HCT116 (cell line): ENCODE data around the gene EEA1. TPM values are rescaled to one million over a fixed set of nuclear protein-coding genes. Genes with fewer than 3 reads are reported as not detected.

Experiments
- ATAC-seq: fragments of 200-7000 bp; cut with Tn5 transposase; 2 replicates; pipeline ENCODE4 v1.9.1; 2020; ENCODE audit warnings: mild to moderate bottlenecking, moderate library complexity
- BruUV-seq: library from RNA; stranded (reverse); fragments of 400-500 nt; replicated peaks from 2 replicates; lab custom pipeline; 2021; lab: Mats Ljungman, UMichigan
- CTCF ChIA-PET: fragments of 300-600 bp; sonication (Branson Sonifier 250); formaldehyde crosslinking; loops from one replicate; lab custom pipeline; 2021; ENCODE audit warnings: antibody characterized with exemption; lab: Charles Lee
- POLR2A ChIA-PET: fragments of 300-600, 350-600 bp; sonication (Branson Sonifier 250); formaldehyde crosslinking; loops from one replicate; lab custom pipeline; 2021; ENCODE audit warnings: antibody characterized with exemption; lab: Charles Lee
- RAD21 ChIA-PET, 2 experiments: fragments of 300-600 bp; sonication (Branson Sonifier 250); formaldehyde crosslinking; loops; one replicate each; lab custom pipeline; 2023; ENCODE audit warnings: low total read pairs in 2 of 2; ENCODE audit not compliant: uncharacterized antibody in 2 of 2, unreplicated experiment in 2 of 2, low non-redundant PET in 1 of 2; lab: Charles Lee
- DNase-seq: peaks from one replicate; pipeline ENCODE4 v3.0.0-alpha.2; 2010; ENCODE audit warnings: low read depth, low spot score
- H2AFZ ChIP-seq: fragments of 200-600 bp; shearing (Covaris generic), sonication (generic); 2 replicates; pipeline ENCODE4 v1.6.1; 2017; ENCODE audit warnings: low read depth, mixed run types, mixed read lengths, antibody characterized with exemption, low read length; ENCODE audit not compliant: poor library complexity, severe bottlenecking
- H3K27ac ChIP-seq: 2 replicates; pipeline ENCODE4 v1.5.1; 2012; ENCODE audit warnings: low read depth, low read length
- H3K27me3 ChIP-seq: fragments of 200-600 bp; sonication (generic); 2 replicates; pipeline ENCODE4 v1.6.1; 2016; ENCODE audit warnings: mixed run types, low read length, mixed read lengths; ENCODE audit not compliant: insufficient read depth
- H3K36me3 ChIP-seq, 2 experiments: fragments of 200-500 bp in 1 of 2; fragments of 200-600 bp in 1 of 2; sonication (Bioruptor generic) in 1 of 2; sonication (generic) in 1 of 2; 2 replicates each; pipeline versions ENCODE4 v1.5.1 to v1.6.1; 2014 to 2016; ENCODE audit warnings: low read length in 2 of 2, inconsistent platforms in 1 of 2, mixed read lengths in 1 of 2, mixed run types in 1 of 2; ENCODE audit not compliant: insufficient read depth in 2 of 2, control insufficient read depth in 1 of 2
- H3K4me1 ChIP-seq, 2 experiments: fragments of 200-600 bp in 1 of 2; sonication (generic) in 1 of 2; 2 replicates each; pipeline versions ENCODE4 v1.5.1 to v1.6.1; 2012 to 2017; ENCODE audit warnings: low read length in 2 of 2, inconsistent platforms in 1 of 2, mild to moderate bottlenecking in 1 of 2, mixed read lengths in 1 of 2, mixed run types in 1 of 2, moderate library complexity in 1 of 2; ENCODE audit not compliant: insufficient read depth in 2 of 2, control insufficient read depth in 1 of 2
- H3K4me2 ChIP-seq: fragments of 200-600 bp; sonication (generic); 2 replicates; pipeline ENCODE4 v1.6.1; 2017; ENCODE audit warnings: mixed run types, low read length, mixed read lengths
- H3K4me3 ChIP-seq, 2 experiments: fragments of 200-600 bp in 1 of 2; sonication (generic) in 1 of 2; replicated peaks in 1 of 2; 2 replicates each; pipeline ENCODE4 v1.5.1; 2011 to 2016; ENCODE audit warnings: low read length in 2 of 2, control low read depth in 1 of 2, low read depth in 1 of 2, mild to moderate bottlenecking in 1 of 2, mixed read lengths in 1 of 2, mixed run types in 1 of 2
- H3K79me2 ChIP-seq: fragments of 200-600 bp; sonication (generic); 2 replicates; pipeline ENCODE4 v1.6.1; 2017; ENCODE audit warnings: mild to moderate bottlenecking, mixed run types, low read length, moderate library complexity, mixed read lengths; ENCODE audit not compliant: insufficient read depth
- H3K9ac ChIP-seq: fragments of 200-600 bp; sonication (generic); 2 replicates; pipeline ENCODE4 v1.6.1; 2016; ENCODE audit warnings: low read length, mixed read lengths
- H3K9me2 ChIP-seq: fragments of 200-600 bp; sonication (generic), shearing (Covaris generic); 2 replicates; pipeline ENCODE4 v1.6.1; 2017; ENCODE audit warnings: mixed run types, mild to moderate bottlenecking, moderate library complexity; ENCODE audit not compliant: insufficient read depth
- H3K9me3 ChIP-seq, 2 experiments: fragments of 200-500 bp in 1 of 2; fragments of 200-600 bp in 1 of 2; sonication (Bioruptor generic) in 1 of 2; sonication (generic) in 1 of 2; 2 replicates each; pipeline ENCODE4 v1.6.1; 2014 to 2017; ENCODE audit warnings: low read length in 2 of 2, mixed read lengths in 2 of 2, inconsistent platforms in 1 of 2, low read depth in 1 of 2, mild to moderate bottlenecking in 1 of 2, mixed run types in 1 of 2, moderate library complexity in 1 of 2; ENCODE audit not compliant: control insufficient read depth in 1 of 2, insufficient read depth in 1 of 2
- H4K20me1 ChIP-seq: fragments of 200-600 bp; sonication (generic), shearing (Covaris generic); 2 replicates; pipeline ENCODE4 v1.6.1; 2017; ENCODE audit warnings: mixed run types, mild to moderate bottlenecking, moderate library complexity; ENCODE audit not compliant: insufficient read depth
- CTCF ChIP-seq, 3 experiments: fragments of 200-600 bp in 1 of 3; sonication (generic) in 1 of 3; IDR thresholded peaks in 2 of 3; conservative IDR thresholded peaks in 1 of 3; 2 replicates each; pipeline ENCODE4 v1.5.1; 2012 to 2017; ENCODE audit warnings: low read depth in 2 of 3, low read length in 2 of 3, antibody characterized with exemption in 1 of 3, borderline replicate concordance in 1 of 3, control low read depth in 1 of 3, mild to moderate bottlenecking in 1 of 3, mixed read lengths in 1 of 3, mixed run types in 1 of 3, moderate library complexity in 1 of 3; ENCODE audit not compliant: insufficient read depth in 1 of 3
- ELF1 ChIP-seq: IDR thresholded peaks from 2 replicates; pipeline ENCODE4 v1.6.1; 2012; ENCODE audit warnings: low read depth, borderline replicate concordance
- EZH2 ChIP-seq: fragments of 200-600 bp; sonication (generic); IDR thresholded peaks from 2 replicates; pipeline ENCODE4 v1.6.1; 2017; ENCODE audit warnings: antibody characterized with exemption, mixed run types
- FOSL1 ChIP-seq: IDR thresholded peaks from 2 replicates; pipeline ENCODE4 v1.6.1; 2012; ENCODE audit warnings: low read depth
- JUND ChIP-seq: IDR thresholded peaks from 2 replicates; pipeline ENCODE4 v1.6.1; 2012
- MAX ChIP-seq: IDR thresholded peaks from 2 replicates; pipeline ENCODE4 v1.6.1; 2012
- POLR2A ChIP-seq: IDR thresholded peaks from 2 replicates; pipeline ENCODE4 v1.7.0; 2011; ENCODE audit warnings: borderline replicate concordance; ENCODE audit not compliant: insufficient read depth, insufficient read length; ENCODE audit errors: extremely low read depth
- RAD21 ChIP-seq: IDR thresholded peaks from 2 replicates; pipeline ENCODE4 v1.6.1; 2012; ENCODE audit warnings: low read depth, mild to moderate bottlenecking
- SP1 ChIP-seq: IDR thresholded peaks from 2 replicates; pipeline ENCODE4 v1.6.1; 2012; ENCODE audit warnings: low read depth
- SRF ChIP-seq: IDR thresholded peaks from 2 replicates; pipeline ENCODE4 v1.6.1; 2012; ENCODE audit warnings: low read depth
- TCF7L2 ChIP-seq: IDR thresholded peaks from 2 replicates; pipeline ENCODE4 v1.7.0; 2011; ENCODE audit warnings: borderline replicate concordance, inconsistent platforms; ENCODE audit not compliant: insufficient read depth, insufficient read length; ENCODE audit errors: extremely low read depth
- ZNF274 ChIP-seq: fragments of 200-500 bp; sonication (Bioruptor generic); IDR thresholded peaks from 2 replicates; pipeline ENCODE4 v1.6.1; 2014; ENCODE audit warnings: mild to moderate bottlenecking, low read depth, low read length, inconsistent platforms
- intact Hi-C: fragments of 100-400 bp; cut with micrococcal nuclease; formaldehyde crosslinking; loops from 2 replicates; pipeline ENCODE4 v1.10.0; 2022
- total RNA-seq: library from RNA; stranded (reverse); gene quantifications from one replicate; pipeline ENCODE4 v1.2.1, GENCODE V29; 2021; ENCODE audit not compliant: unreplicated experiment
- TF ChIP-seq, protein P1 (sequence below): IDR thresholded peaks from 2 replicates; pipeline ENCODE4 v1.6.1; 2011; ENCODE audit warnings: mild to moderate bottlenecking, low read length, moderate library complexity; ENCODE audit not compliant: insufficient replicate concordance; ENCODE audit errors: extremely low read depth

The EEA1 gene
- total RNA-seq, 1 experiment from 2014 or later: 13.8 TPM

DNA sequence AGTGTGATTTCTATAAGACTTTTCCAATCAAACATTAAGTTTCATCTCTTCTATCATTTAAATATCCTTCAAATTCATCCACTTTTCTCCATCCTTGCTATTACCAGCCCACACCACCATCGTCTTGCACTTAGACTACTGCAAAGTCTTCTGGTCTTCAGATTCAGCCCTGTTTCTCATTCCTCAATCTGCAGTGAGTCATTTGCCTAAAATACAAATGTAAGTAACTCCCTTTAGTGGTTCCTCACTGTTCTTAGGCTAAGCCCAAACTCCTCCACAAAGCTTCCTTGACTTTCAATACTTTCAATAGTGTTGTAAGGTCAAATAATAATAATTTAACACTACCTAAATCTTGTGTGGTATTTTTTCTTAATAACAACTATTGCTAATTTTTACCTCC is 143.1 kb downstream of the EEA1 start:
- POLR2A ChIA-PET: no interaction called here
- no peak for ATAC-seq
- no peak overlapping the region for H3K27ac ChIP-seq

More for the DNA sequence above, 143.1 kb downstream of the EEA1 start:
- DNase-seq: no peak
- Histone ChIP-seq H3K9ac (no peak overlapping the region), H2AFZ (no peak overlapping the region), H3K27me3 (no peaks in the 10 kb centered on the region), H3K36me3 (no peaks in the 10 kb centered on the region), H3K4me1 (no peaks in the 10 kb centered on the region), H3K9me3 (no peaks in the 10 kb centered on the region), H4K20me1 (no peaks in the 10 kb centered on the region), H3K79me2 (no peaks in the 10 kb centered on the region), H3K9me2 (no peaks in the 10 kb centered on the region), H3K4me3 (no peak overlapping the region), H3K4me2 (no peak overlapping the region)
- TF ChIP-seq FOSL1 (no peak), RAD21 (no peak), POLR2A (no peak), ZNF274 (no peak), CTCF (IDR thresholded peaks at IDR 0.05 in 2 of 3, conservative IDR thresholded peaks at IDR 0.05 in 1 of 3; ENCODE audit: borderline replicate concordance in 1 of 3, insufficient read depth in 1 of 3, low read depth in 2 of 3, low read length in 2 of 3) (no peak), JUND (no peak), MAX (no peak), SRF (no peak), ELF1 (no peak), TCF7L2 (no peak), SP1 (no peak), EZH2 (no peak)
- TF ChIP-seq, protein P1, sequence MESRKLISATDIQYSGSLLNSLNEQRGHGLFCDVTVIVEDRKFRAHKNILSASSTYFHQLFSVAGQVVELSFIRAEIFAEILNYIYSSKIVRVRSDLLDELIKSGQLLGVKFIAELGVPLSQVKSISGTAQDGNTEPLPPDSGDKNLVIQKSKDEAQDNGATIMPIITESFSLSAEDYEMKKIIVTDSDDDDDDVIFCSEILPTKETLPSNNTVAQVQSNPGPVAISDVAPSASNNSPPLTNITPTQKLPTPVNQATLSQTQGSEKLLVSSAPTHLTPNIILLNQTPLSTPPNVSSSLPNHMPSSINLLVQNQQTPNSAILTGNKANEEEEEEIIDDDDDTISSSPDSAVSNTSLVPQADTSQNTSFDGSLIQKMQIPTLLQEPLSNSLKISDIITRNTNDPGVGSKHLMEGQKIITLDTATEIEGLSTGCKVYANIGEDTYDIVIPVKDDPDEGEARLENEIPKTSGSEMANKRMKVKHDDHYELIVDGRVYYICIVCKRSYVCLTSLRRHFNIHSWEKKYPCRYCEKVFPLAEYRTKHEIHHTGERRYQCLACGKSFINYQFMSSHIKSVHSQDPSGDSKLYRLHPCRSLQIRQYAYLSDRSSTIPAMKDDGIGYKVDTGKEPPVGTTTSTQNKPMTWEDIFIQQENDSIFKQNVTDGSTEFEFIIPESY: no peak
- intact Hi-C loops: no loop called here
- CTCF ChIA-PET: interaction anchor here (0.7 to 2.0 kb wide), 13 partner anchors 9 to 634 kb away, joined by 3 to 9 read pairs (median 5); no protein-coding TSS in a partner anchor
- RAD21 ChIA-PET: interaction anchor here in 1 of 2 experiments (0.7 to 1.2 kb wide), 2 partner anchors 53 to 158 kb away, joined by 3 read pairs; no protein-coding TSS in a partner anchor
- BruUV-seq: no TSS peak
